Lung (tissue), 12 donors: ENCODE measurements around the gene EDDM3A. TPM values are rescaled to one million over a fixed set of nuclear protein-coding genes. Genes with fewer than 3 reads are reported as not detected.

Experiments used
- ATAC-seq: fragments of 200-7000 bp; cut with Tn5 transposase; one replicate; pipeline ENCODE4 v1.9.1; 2020; ENCODE audit warnings: moderate number of reproducible peaks; ENCODE audit not compliant: insufficient read depth, low FRiP score
- DNase-seq, 3 donors: peaks; one replicate each; pipeline ENCODE4 v3.0.0-alpha.2; 2013 to 2017
- H3K27ac ChIP-seq, 2 donors: one replicate each; pipeline ENCODE4 v1.5.1; 2013; ENCODE audit warnings: mild to moderate bottlenecking in 2 of 2, moderate library complexity in 2 of 2, control low read depth in 1 of 2, inconsistent platforms in 1 of 2, low read depth in 1 of 2, low read length in 1 of 2
- H3K27me3 ChIP-seq, 3 donors: one replicate each; pipeline ENCODE4 v1.5.1; 2013; ENCODE audit warnings: low read length in 2 of 3; ENCODE audit not compliant: control insufficient read depth in 3 of 3, insufficient read depth in 3 of 3
- H3K36me3 ChIP-seq, 4 donors: one replicate each; pipeline ENCODE4 v1.5.1; 2013; ENCODE audit warnings: low read length in 4 of 4, mild to moderate bottlenecking in 1 of 4, moderate library complexity in 1 of 4; ENCODE audit not compliant: control insufficient read depth in 4 of 4, insufficient read depth in 4 of 4
- H3K4me1 ChIP-seq, 5 donors: one replicate each; pipeline ENCODE4 v1.5.1; 2013; ENCODE audit warnings: low read length in 5 of 5, mild to moderate bottlenecking in 2 of 5, moderate library complexity in 1 of 5; ENCODE audit not compliant: control insufficient read depth in 5 of 5, insufficient read depth in 5 of 5
- H3K4me3 ChIP-seq: one replicate; pipeline ENCODE4 v1.5.1; 2013; ENCODE audit warnings: mild to moderate bottlenecking, control low read depth, moderate library complexity
- H3K9ac ChIP-seq, 2 donors: one replicate each; pipeline ENCODE4 v1.5.1; 2013; ENCODE audit warnings: low read length in 2 of 2, control low read depth in 1 of 2; ENCODE audit not compliant: insufficient read depth in 1 of 2
- H3K9me3 ChIP-seq, 4 donors: one replicate each; pipeline ENCODE4 v1.5.1; 2013; ENCODE audit warnings: low read length in 3 of 4, mild to moderate bottlenecking in 1 of 4, moderate library complexity in 1 of 4; ENCODE audit not compliant: control insufficient read depth in 4 of 4, insufficient read depth in 3 of 4
- CTCF ChIP-seq: IDR thresholded peaks from 2 replicates; pipeline ENCODE4 v1.5.1; 2012; ENCODE audit warnings: mild to moderate bottlenecking; ENCODE audit errors: control extremely low read depth, extremely low read depth
- WGBS, 2 donors: extraction: QIAGEN DNeasy Blood & Tissue Kit; methylation state at CpG; one replicate each; pipeline ENCODE4 v1.1.7; 2013; 5-methylcytosine and 5-hydroxymethylcytosine counted together
- polyA plus RNA-seq, 2 donors: library from polyadenylated mRNA; stranded (reverse); fragments of 200-250 nt; gene quantifications; one replicate each; pipeline ENCODE4 v1.2.1, GENCODE V29; 2013
- total RNA-seq, 2 donors: library from RNA; depleted of rRNA in 1 of 2; stranded (reverse); fragments of >200 nt in 1 of 2; gene quantifications; one replicate each; pipeline ENCODE4 v1.2.1, GENCODE V29; 2014 to 2021
- donor health status: control.
- donor health status: control.
- donor health status: Bipolar disorder and iron deficiency.
- donor health status: healthy.
- donor health status: DM: yes; HTN: yes; CAD: no.

Gene EDDM3A
- total and polyA plus RNA-seq, 4 donors = not detected

- 57 to 75% methylated on average over 5 of the region's 5 CpGs for WGBS, 2 donors
- peaks cover 0 to 6% (median 0%) of the 10 kb centered on the region in 5 donors for H3K4me1 ChIP-seq
- ATAC-seq = no peak
- H3K27ac ChIP-seq = no peak overlapping the region
- no peak for TF ChIP-seq CTCF
- H3K9me3 ChIP-seq = no peaks in the 10 kb centered on the region
- H3K4me3 ChIP-seq = no peak overlapping the region
- H3K27me3 ChIP-seq = no peaks in the 10 kb centered on the region
- H3K9ac ChIP-seq = no peak overlapping the region
- peak in 1 of 3 donors; percentile 29 for DNase-seq
- no peaks in the 10 kb centered on the region for H3K36me3 ChIP-seq
These were observed 28.7 kb downstream of the EDDM3A start for GRCh38 chr14:20774258-20774824.

GRCh38 chr14:20775043-20775442, 29.4 kb downstream of the EDDM3A start:
- H3K9ac ChIP-seq = no peak overlapping the region
- no peak for DNase-seq

GRCh38 chr14:20775901-20776300, 30.2 kb downstream of the EDDM3A start:
- Histone ChIP-seq H3K9me3 (no peaks in the 10 kb centered on the region), H3K27ac (no peak overlapping the region), H3K4me3 (no peak overlapping the region), H3K9ac (no peak overlapping the region), H3K4me1 (peaks cover 0 to 2% (median 0%) of the 10 kb centered on the region in 5 donors), H3K27me3 (no peaks in the 10 kb centered on the region), H3K36me3 (no peaks in the 10 kb centered on the region)
- no peak for TF ChIP-seq CTCF
- 43 to 88% methylated on average over 1 of the region's 1 CpG for WGBS, 2 donors
- ATAC-seq = no peak
- DNase-seq = no peak

More at GRCh38 chr14:20775043-20775442, 29.4 kb downstream of the EDDM3A start:
- ATAC-seq = no peak
- Histone ChIP-seq H3K27ac (no peak overlapping the region), H3K27me3 (no peaks in the 10 kb centered on the region), H3K4me3 (no peak overlapping the region), H3K36me3 (no peaks in the 10 kb centered on the region), H3K9me3 (no peaks in the 10 kb centered on the region), H3K4me1 (peaks cover 0 to 5% (median 0%) of the 10 kb centered on the region in 5 donors)
- WGBS, 2 donors = 72 to 83% methylated on average over 6 of the region's 6 CpGs
- TF ChIP-seq CTCF = no peak

- Histone ChIP-seq H3K36me3 (no peaks in the 10 kb centered on the region), H3K4me1 (peaks cover 0 to 7% (median 0%) of the 10 kb centered on the region in 5 donors), H3K4me3 (no peak overlapping the region), H3K9me3 (no peaks in the 10 kb centered on the region), H3K27ac (peak overlapping the region; percentile 27 to 74), H3K27me3 (no peaks in the 10 kb centered on the region), H3K9ac (no peak overlapping the region)
- 12 to 14% methylated on average over 4 of the region's 4 CpGs for WGBS, 2 donors
- DNase-seq (no peak), ATAC-seq (no peak)
- no peak for TF ChIP-seq CTCF
These were observed 36.1 kb downstream of the EDDM3A start for GRCh38 chr14:20781803-20782202.
